Left ventricle myocardium superior (tissue), 1 donor: ENCODE results near the gene MYO18B. TPM values are rescaled to one million over a fixed set of nuclear protein-coding genes. Genes with fewer than 3 reads are reported as not detected.

Experiments
- ATAC-seq: fragments of 200-7000 bp; cut with Tn5 transposase; one replicate; pipeline ENCODE4 v1.9.1; 2020; ENCODE audit warnings: mild to moderate bottlenecking, moderate library complexity
- DNase-seq: peaks from one replicate; pipeline ENCODE4 v3.0.0-alpha.2; 2020
- intact Hi-C: fragments of 100-400 bp; cut with micrococcal nuclease; formaldehyde crosslinking; loops from one replicate; pipeline ENCODE4 v1.11.0; 2022
- total RNA-seq: library from RNA; stranded (reverse); fragmentation: NEBNext Ultra II Directional; extraction: Animal tissue kit (Norgen Biotek cat#: 25700); gene quantifications from one replicate; pipeline ENCODE4 v1.2.1, GENCODE V29; 2021
- donor health status: DM: no; HTN: yes; CAD: no; lungs with severe emphysema.

MYO18B gene
- total RNA-seq, 1 donor from 2014 or later = 138 TPM

DNA sequence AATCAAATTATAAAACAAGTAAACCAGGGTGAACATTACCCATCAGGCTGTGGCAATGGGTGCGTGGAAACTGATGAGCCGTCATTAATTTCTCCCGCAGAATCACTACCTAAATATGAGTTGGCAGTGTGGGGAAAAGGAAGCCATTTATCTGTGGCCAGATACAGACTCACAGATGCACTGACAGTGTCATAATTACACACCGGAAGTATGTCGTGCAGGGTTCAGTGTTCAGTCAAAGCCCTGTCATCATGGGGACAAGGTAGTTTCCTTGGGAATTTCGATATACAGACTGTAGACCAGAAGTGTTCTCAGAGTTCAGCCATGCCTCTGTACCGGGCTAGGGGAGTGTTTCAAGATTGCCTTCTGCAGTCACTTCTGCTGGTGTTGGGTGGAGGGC, 308.1 kb downstream of the MYO18B start:
- DNase-seq (no peak), ATAC-seq (no peak)
- intact Hi-C loops = no loop called here

DNA sequence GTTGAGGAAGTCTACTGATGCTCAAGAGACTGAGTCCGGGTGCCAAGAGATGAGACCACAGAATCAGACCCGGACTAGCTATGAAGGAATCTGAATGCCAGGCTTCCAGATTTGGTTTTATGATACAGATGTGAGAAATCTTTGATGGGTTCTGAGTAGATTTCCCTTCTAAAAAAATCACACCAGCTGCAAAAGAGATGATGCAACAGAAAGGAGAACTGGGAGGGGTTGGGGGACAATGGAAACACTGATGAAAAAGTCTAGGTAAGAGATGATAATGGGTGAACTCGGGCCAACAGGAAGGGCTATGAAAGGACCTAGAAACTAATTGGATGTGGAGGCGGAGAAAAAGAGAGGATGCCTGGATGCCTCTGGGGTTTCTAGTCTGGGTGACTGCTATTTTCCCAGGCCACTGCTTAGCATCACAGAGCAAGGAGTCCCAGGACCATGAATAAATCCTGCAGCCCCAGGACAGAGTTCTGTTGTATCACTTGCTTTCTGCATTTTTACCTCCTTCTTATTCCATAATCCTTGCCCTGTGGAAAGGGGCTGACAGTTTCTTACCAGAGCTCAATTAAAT, 311.8 kb downstream of the MYO18B start:
- DNase-seq (no peak), ATAC-seq (no peak)
- intact Hi-C loops = no loop called here

DNA sequence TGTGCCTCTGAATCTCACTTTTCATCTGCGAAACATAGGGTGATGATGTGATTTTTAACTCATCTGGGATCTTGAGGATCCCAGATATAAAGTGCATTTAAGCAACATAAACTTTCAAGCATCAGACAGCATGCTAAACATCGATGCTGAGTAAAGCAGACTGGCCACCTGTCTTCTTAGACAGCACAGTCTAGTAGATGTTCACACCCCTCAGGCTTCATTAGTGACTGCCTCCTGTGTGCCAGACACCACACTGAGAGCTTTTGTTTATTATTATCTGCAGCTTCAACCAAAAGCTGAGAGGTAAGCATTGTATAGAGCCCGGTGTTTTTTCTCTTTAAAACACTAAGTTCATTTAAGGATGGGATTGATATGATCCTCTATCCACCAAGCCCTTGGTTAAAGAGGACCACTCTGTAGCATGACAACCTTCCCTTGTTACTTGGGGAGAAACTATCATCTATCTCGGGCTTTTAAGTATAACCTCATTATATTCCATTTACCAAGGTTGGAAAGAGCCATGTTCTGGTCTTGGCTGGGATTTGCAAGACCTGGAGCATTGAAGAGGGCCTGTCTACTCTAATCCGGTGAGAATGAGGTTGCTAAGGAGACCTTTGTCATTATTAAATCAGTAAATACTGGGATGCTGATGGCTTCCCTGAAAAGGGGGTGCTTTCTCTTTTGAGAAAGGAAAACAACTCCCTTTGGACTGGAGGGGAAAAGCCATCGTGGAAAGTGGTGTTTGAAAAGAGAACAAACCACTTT, 313.0 kb downstream of the MYO18B start:
- ATAC-seq (no peak), DNase-seq (no peak)
- intact Hi-C loops = no loop called here

DNA sequence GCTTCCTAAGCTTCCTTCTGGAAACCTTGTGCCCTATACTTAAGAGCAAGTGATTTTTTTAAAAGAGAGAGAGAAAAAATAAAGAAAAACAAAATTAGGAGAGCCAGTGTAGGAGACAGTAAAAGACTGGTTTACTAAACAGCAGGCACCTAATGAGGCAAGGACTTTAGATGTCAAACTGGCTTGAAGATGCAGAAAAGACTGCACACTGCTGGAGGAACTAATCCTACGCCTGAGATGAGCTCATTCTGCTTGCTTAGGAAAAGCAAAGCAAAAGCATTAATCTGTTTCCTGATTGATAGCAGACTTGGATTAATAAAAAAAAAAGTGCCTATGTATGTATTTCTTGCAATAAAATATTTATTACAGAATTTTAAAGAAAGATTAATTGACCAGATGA, 313.7 kb downstream of the MYO18B start:
- intact Hi-C loops = no loop called here
- DNase-seq (no peak), ATAC-seq (no peak)

DNA sequence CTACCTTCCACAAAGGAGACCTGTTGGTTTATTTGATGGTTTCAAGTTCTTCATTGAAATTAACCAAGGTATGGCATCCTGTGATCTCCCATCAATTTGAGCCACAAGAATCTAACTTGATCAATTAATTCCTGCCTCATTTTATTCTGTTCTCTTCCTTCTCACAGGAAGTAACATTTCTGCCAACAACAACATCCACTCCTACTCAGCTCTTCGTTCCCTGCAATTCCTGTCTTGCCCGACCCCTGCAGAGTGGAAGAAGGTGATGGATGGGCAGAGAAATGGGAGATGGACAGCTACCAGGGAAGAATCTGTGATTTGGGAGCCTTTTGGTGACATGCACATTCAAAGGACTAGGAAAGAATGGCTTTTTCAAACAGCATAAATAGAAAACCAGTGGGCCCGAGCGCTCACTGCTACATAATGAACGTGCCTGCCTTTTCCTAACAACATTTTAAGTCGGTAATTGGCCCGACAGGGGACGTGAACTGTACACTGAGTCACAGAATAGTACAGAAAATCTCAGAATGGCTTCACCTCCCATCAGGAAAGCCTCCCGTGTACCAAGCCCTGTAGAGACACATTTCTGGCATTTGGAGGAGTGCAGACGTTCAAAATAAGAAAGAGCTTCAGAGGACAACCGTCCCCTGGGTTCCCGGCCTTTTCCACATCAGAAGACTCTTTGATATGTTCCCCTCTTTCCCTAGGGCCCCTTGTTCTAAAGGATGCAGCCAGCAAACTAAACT, 314.6 kb downstream of the MYO18B start:
- ATAC-seq (no peak), DNase-seq (no peak)
- intact Hi-C loops = no loop called here

DNA sequence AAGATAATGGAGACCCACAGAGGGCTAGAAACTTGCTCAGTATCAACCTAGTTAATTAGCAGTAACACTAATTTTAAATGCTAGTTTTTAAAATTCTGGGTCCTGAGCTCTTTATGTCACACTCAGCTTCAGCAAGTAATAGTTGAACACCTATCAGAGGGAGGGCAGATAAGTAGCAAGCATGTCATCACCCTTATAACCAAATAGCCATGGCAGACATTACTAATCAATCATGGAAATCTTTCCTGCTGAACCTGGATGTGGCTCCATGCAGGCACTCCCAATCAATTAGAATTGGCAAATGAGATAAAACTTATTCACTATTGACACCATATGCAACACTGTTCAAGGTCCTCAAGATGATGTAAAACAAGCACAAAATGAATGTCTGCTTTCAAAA, 315.7 kb downstream of the MYO18B start:
- ATAC-seq (no peak), DNase-seq (no peak)
- intact Hi-C loops = no loop called here

DNA sequence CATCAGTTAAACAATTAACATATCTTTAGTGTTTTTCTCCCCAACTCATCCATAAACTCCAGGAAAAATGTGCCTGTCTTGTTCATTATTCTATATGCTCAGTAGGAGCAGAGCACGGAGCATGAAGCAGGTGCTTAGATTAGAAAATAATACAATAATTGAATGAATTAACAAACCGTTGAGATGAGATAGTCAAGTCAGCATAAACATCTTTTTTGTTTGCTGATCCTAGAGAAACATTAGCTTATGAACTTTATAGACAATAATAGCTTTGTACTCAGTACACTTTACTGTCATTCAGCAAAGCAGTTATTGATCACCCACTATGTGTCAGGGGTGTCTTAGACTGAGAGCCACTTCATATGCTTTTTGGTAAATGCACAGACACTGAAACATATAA, 322.1 kb downstream of the MYO18B start:
- no peak for DNase-seq
- ATAC-seq = no peak
- intact Hi-C loops = no loop called here

DNA sequence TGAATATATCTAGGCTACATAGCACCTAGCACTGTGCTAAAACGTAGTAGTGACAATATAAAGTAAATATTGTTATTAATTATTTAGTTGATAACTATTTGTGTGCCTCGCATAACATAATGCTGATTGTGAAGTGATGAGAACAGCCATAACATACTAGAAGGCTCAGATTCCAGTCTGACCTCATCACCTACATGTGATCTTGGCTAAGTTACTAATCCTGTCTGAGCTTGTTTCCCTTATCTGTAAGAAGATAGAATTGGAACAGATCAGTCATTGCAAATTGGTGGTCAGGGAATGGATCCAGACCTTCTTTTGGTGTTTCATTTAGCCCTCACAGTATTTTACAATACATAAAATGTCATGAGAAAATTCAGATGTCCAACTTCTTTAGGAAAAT, 323.9 kb downstream of the MYO18B start:
- ATAC-seq (peak; percentile 67), DNase-seq (no peak)
- intact Hi-C loops = no loop called here

DNA sequence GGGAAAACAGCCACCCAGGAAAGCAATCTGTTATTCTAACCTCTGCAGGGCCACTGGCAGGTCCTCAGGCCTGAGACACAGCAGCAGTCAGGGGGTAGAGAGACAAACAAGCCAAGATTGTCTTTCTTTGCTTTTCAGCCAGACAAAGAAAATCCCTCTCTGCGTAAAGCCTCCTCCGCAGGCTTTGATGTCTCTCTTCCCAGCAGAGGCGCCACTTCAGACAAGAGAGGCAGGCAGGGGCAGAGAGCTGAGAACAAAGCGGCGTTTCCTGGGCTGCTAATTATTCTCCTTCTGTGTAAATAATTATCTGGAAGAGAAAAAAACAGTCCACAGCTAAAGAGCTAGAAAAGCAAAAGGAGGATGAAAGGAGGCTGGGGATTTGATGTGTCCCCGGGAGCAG, 324.5 kb downstream of the MYO18B start:
- no peak for DNase-seq
- intact Hi-C loops = no loop called here
- ATAC-seq = peak; percentile 31

DNA sequence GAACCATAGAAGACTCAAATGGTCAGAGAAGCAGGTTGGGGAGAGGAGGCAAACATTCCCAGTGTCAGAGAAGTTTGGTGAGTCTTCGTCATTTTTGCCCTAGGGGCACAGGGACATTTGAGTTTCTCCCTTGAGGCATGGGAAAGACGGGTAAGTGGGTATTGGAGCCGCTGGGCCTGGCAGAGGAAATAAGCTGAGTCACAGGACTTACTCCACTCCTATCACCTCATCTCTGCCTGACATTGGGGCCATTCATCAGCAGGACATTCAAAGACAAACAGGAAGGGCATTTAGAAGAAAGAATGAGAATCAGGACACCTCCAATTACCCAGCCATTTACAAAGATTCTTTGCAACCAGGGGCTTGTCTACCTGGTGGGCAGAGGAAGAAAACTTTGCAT, 326.6 kb downstream of the MYO18B start:
- DNase-seq = no peak
- intact Hi-C loops = no loop called here
- no peak for ATAC-seq

DNA sequence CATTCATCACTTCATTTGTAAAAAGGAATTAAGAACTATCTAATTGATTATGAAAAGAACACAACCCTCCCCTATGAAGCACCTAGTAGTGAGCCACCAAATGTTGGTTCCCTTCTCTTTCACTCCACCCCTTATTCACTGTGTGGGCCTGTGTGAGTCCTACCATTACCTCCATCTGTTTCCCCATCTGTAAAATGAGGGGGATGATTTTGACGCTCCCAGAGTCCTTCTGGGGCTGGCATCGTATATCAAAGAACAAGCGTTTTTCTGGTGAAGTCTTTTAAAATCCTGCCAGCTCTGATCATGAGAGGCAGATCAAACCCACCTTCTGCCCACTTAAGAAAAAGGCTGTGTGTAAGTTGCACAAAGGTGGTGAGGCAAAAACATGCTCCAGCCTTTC, 330.6 kb downstream of the MYO18B start:
- intact Hi-C loops = no loop called here
- ATAC-seq = no peak
- no peak for DNase-seq

DNA sequence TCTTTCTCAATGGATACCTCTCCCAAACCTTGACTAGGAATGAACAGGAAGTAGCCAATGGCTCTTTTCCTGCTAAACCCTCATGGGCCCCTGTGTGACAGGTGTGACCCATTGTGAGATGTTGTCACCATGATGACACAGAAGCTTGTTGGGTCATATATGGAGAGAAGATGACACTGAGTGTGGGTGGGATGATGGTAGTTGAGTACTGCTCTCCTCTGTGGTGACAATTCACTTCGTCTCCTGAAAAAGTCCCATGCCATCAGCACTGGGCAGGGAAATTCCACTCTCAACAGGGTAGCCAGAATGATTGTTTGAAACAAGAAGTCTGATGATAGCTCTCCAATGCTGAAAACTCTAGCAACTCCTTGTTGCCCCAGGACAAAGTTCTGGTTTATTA, 333.3 kb downstream of the MYO18B start:
- no peak for ATAC-seq
- intact Hi-C loops = no loop called here

DNA sequence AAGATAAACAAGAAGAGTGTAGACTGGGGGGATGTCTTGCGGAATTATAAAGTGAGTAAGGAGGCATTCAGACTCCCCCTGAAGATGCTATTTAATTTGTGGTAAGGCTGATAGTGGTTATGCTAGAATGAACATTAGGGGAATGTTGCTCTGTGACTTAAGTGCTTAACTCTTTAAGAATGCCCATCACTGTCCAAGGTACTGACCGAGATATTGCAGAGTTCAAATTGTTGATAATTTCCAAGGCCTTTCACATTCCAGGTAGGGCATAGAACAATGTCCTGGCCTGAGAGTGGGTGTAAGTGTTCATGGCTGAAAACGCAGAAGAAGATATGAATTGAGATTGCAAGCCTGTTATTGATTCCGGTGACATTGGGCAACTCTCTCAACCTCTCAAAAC, 337.0 kb downstream of the MYO18B start:
- intact Hi-C loops = no loop called here
- ATAC-seq = no peak
- no peak for DNase-seq

More for the DNA sequence above, 333.3 kb downstream of the MYO18B start:
- no peak for DNase-seq

Other genes with a start within 250 kb of the MYO18B start
- gene GRK3, start 177.5 kb upstream of the MYO18B start, total RNA-seq = 4.3 TPM